Sigmoid colon (tissue), 7 donors: Measurements from ENCODE around the gene DEGS1. TPM values are rescaled to one million over a fixed set of nuclear protein-coding genes. Genes with fewer than 3 reads are reported as not detected.

Experiments used
- DNase-seq: peaks from one replicate; pipeline ENCODE4 v3.0.0-alpha.2; 2019
- H3K27ac ChIP-seq, 4 donors: fragments of 200-600 bp; sonication (generic); one replicate each; pipeline ENCODE4 v1.5.1; 2016 to 2019; ENCODE audit warnings: mild to moderate bottlenecking in 1 of 4
- H3K27me3 ChIP-seq, 3 donors: fragments of 200-600 bp; sonication (generic); one replicate each; pipeline ENCODE4 v1.5.1; 2019; ENCODE audit warnings: mild to moderate bottlenecking in 1 of 3
- H3K36me3 ChIP-seq, 4 donors: fragments of 200-600 bp; sonication (generic); one replicate each; pipeline ENCODE4 v1.5.1; 2016 to 2019
- H3K4me1 ChIP-seq, 4 donors: fragments of 200-600 bp; sonication (generic); one replicate each; pipeline ENCODE4 v1.5.1; 2017 to 2019
- H3K4me3 ChIP-seq, 4 donors: fragments of 200-600 bp; sonication (generic); one replicate each; pipeline ENCODE4 v1.5.1; 2017 to 2019; ENCODE audit warnings: mild to moderate bottlenecking in 2 of 4, moderate library complexity in 1 of 4
- H3K9me3 ChIP-seq, 4 donors: fragments of 200-600 bp in 3 of 4; sonication (generic) in 3 of 4; one replicate each; pipeline versions ENCODE4 v1.5.1 to v1.6.1; 2013 to 2019
- EP300 ChIP-seq, 4 donors: sonication (generic); formaldehyde crosslinking; IDR thresholded peaks; one replicate each; pipeline ENCODE4 v1.6.1; 2017; ENCODE audit warnings: antibody characterized with exemption in 4 of 4
- POLR2A ChIP-seq, 2 donors: fragments of 450-650 bp; IDR thresholded peaks; one replicate each; pipeline ENCODE4 v1.6.1; 2016; ENCODE audit warnings: antibody characterized with exemption in 2 of 2, mild to moderate bottlenecking in 2 of 2, moderate library complexity in 2 of 2
- POLR2AphosphoS5 ChIP-seq, 4 donors: sonication (generic); formaldehyde crosslinking; IDR thresholded peaks; one replicate each; pipeline ENCODE4 v1.6.1; 2017; ENCODE audit warnings: antibody characterized with exemption in 4 of 4
- WGBS, 2 donors: extraction: QIAGEN DNeasy Blood & Tissue Kit; methylation state at CpG; one replicate each; pipeline ENCODE4 v1.1.7; 2013; 5-methylcytosine and 5-hydroxymethylcytosine counted together
- intact Hi-C: fragments of 100-400 bp; cut with DNase I; formaldehyde crosslinking; loops from one replicate; pipeline ENCODE4 v1.15.1; 2023
- polyA plus RNA-seq, 3 donors: library from polyadenylated mRNA; stranded (reverse); fragments of 200-250 nt; gene quantifications; one replicate each; pipeline ENCODE4 v1.2.3, GENCODE V29; 2013
- total RNA-seq, 4 donors: library from RNA; depleted of rRNA; stranded (reverse); fragments of >200 nt; gene quantifications; one replicate each; pipeline ENCODE4 v1.1.0, GENCODE V29; 2016
- TF ChIP-seq, protein P1 (sequence below), 4 experiments: fragments of 450-650 bp in 3 of 4; fragments of 200-600 bp in 1 of 4; IDR thresholded peaks; one replicate each; pipeline ENCODE4 v1.5.1; 2016 to 2019; ENCODE audit warnings: antibody characterized with exemption in 4 of 4, mild to moderate bottlenecking in 3 of 4, moderate library complexity in 2 of 4
- donor health status: healthy with polysubstance abuse.
- donor health status: Bipolar disorder and iron deficiency.
- donor health status: healthy.

DEGS1 gene
- total RNA-seq (100 to 1,000 TPM in 2 of 4 donors, 10 to 100 TPM in 2; 84.6 to 111 (median 105) TPM), polyA plus RNA-seq (10 to 100 TPM in 2 of 3 donors, 1 to 10 TPM in 1; 4.8 to 24.2 (median 12.3) TPM)

GRCh38 chr1:224182866-224183590 is at the start of gene DEGS1:
TSS of gene DEGS1 (plus strand) at chr1:224183240. CDS start at chr1:224183337, 97 bp downstream.
- H3K27me3 ChIP-seq = no peaks in the 10 kb centered on the region
- peaks cover 0 to 5% (median 0%) of the 10 kb centered on the region in 4 donors for H3K36me3 ChIP-seq
- TF ChIP-seq POLR2A (IDR thresholded peaks at IDR 0.05) (peak; percentile 65 to 70), POLR2AphosphoS5 (IDR thresholded peaks at IDR 0.05) (peak; percentile 91 to 96 (median 95)), EP300 (IDR thresholded peaks at IDR 0.05) (no peak)
- TF ChIP-seq, protein P1, sequence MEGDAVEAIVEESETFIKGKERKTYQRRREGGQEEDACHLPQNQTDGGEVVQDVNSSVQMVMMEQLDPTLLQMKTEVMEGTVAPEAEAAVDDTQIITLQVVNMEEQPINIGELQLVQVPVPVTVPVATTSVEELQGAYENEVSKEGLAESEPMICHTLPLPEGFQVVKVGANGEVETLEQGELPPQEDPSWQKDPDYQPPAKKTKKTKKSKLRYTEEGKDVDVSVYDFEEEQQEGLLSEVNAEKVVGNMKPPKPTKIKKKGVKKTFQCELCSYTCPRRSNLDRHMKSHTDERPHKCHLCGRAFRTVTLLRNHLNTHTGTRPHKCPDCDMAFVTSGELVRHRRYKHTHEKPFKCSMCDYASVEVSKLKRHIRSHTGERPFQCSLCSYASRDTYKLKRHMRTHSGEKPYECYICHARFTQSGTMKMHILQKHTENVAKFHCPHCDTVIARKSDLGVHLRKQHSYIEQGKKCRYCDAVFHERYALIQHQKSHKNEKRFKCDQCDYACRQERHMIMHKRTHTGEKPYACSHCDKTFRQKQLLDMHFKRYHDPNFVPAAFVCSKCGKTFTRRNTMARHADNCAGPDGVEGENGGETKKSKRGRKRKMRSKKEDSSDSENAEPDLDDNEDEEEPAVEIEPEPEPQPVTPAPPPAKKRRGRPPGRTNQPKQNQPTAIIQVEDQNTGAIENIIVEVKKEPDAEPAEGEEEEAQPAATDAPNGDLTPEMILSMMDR (IDR thresholded peaks at IDR 0.05) = no peak
- intact Hi-C loops = loop anchor here (2.0 to 10.0 kb wide), 4 partner anchors 42 to 272 kb away; partner anchors contain the start of genes FBXO28 and NVL
- peak; percentile 94 for DNase-seq
- 0% methylated on average over 94 of the region's 94 CpGs for WGBS, 2 donors
- no peaks in the 10 kb centered on the region for H3K9me3 ChIP-seq
- H3K4me1 ChIP-seq = peaks cover 0 to 47% (median 39%) of the 10 kb centered on the region in 4 donors
- peak within 1 kb of the TSS; percentile 77 to 99 (median 88) for H3K4me3 ChIP-seq
- H3K27ac ChIP-seq = peak within 1 kb of the TSS; percentile 95 to 99 (median 97)

- Histone ChIP-seq H3K27ac (no peak overlapping the region), H3K9me3 (no peaks in the 10 kb centered on the region), H3K36me3 (peaks cover 5 to 71% (median 27%) of the 10 kb centered on the region in 4 donors), H3K4me1 (no peaks in the 10 kb centered on the region), H3K27me3 (no peaks in the 10 kb centered on the region), H3K4me3 (no peak overlapping the region)
- no peak for DNase-seq
- 84 to 88% methylated on average over 5 of the region's 5 CpGs for WGBS, 2 donors
- intact Hi-C loops = no loop called here
- TF ChIP-seq POLR2A (IDR thresholded peaks at IDR 0.05) = no peak
- TF ChIP-seq POLR2AphosphoS5 (IDR thresholded peaks at IDR 0.05) = no peak
- TF ChIP-seq, protein P1 (IDR thresholded peaks at IDR 0.05) = no peak
- no peak for TF ChIP-seq EP300 (IDR thresholded peaks at IDR 0.05)
Observed at GRCh38 chr1:224133741-224134299, 49.2 kb upstream of the DEGS1 start.

GRCh38 chr1:224137518-224137917 is 45.5 kb upstream of the DEGS1 start:
- Histone ChIP-seq H3K4me1 (no peaks in the 10 kb centered on the region), H3K27ac (no peak overlapping the region), H3K9me3 (no peaks in the 10 kb centered on the region), H3K36me3 (peaks cover 4 to 71% (median 23%) of the 10 kb centered on the region in 4 donors), H3K4me3 (no peak overlapping the region), H3K27me3 (no peaks in the 10 kb centered on the region)
- TF ChIP-seq EP300 (IDR thresholded peaks at IDR 0.05) (no peak), POLR2A (IDR thresholded peaks at IDR 0.05) (no peak), POLR2AphosphoS5 (IDR thresholded peaks at IDR 0.05) (no peak)
- TF ChIP-seq, protein P1 (IDR thresholded peaks at IDR 0.05) = no peak
- DNase-seq = no peak
- intact Hi-C loops = no loop called here

DNA sequence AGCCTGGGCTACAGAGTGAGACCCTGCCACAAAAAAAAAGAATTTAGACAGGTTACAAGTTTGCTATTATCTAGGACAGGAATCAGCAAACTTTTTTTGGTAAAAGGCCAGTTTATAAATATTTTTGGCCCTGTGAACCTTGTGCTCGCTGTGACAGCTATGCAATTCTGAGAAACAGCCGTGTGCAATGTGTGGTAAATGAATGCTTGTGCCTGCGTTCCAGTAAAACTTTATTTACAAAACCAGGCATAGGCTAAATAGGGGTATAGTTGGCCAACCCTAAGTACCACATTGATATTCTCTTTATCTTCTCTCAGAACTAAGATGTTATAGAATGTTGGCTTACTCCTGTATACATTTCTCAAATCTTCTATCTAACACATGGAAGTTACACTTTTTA is 44.8 kb upstream of the DEGS1 start:
- no peak for DNase-seq
- peaks cover 4 to 64% (median 21%) of the 10 kb centered on the region in 4 donors for H3K36me3 ChIP-seq
- no peak for TF ChIP-seq POLR2A (IDR thresholded peaks at IDR 0.05)
- 72 to 91% methylated on average over 3 of the region's 3 CpGs for WGBS, 2 donors
- H3K27me3 ChIP-seq = no peaks in the 10 kb centered on the region
- no peak overlapping the region for H3K4me3 ChIP-seq
- intact Hi-C loops = no loop called here
- H3K27ac ChIP-seq = no peak overlapping the region
- H3K9me3 ChIP-seq = no peaks in the 10 kb centered on the region
- no peaks in the 10 kb centered on the region for H3K4me1 ChIP-seq

DNA sequence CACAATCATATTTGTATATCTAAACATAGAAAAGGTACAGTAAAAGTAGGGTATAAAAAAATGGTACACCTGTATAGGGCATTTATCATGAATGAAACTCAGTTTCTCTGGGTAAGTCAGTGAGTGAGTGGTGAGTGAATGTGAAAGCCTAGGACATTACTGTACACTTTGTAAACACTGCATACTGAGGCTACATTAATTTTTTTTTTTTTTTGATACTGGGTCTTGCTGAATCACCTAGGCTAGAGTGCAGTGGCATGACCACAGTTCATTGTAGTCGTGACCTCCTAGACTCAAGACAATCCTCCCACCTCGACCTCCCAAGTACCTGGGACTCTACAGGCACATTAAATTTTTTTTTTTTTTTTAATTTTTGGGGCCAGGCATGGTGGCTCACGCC is 41.3 kb upstream of the DEGS1 start:
- Histone ChIP-seq H3K9me3 (no peaks in the 10 kb centered on the region), H3K27ac (no peak overlapping the region), H3K27me3 (no peaks in the 10 kb centered on the region), H3K36me3 (peaks cover 4 to 36% (median 15%) of the 10 kb centered on the region in 4 donors), H3K4me3 (no peak overlapping the region), H3K4me1 (no peaks in the 10 kb centered on the region)
- no peak for DNase-seq
- TF ChIP-seq EP300 (IDR thresholded peaks at IDR 0.05) = no peak
- TF ChIP-seq, protein P1 (IDR thresholded peaks at IDR 0.05) = no peak
- no peak for TF ChIP-seq POLR2A (IDR thresholded peaks at IDR 0.05)
- TF ChIP-seq POLR2AphosphoS5 (IDR thresholded peaks at IDR 0.05) = no peak
- intact Hi-C loops = no loop called here
- 98 to 99% methylated on average over 3 of the region's 3 CpGs for WGBS, 2 donors
